ENCODE measurements around the gene PRORP. TPM values are rescaled to one million over a fixed set of nuclear protein-coding genes. Genes with fewer than 3 reads are reported as not detected.

The PRORP gene
- total and polyA plus RNA-seq, 9 of the 15 experiments (the other 6 are each of a cell fraction or from before 2014, with no cell fraction given) = 21.9 to 48.7 (median 36.5) TPM

GRCh38 chr14:35122696-35123387, 490 bp downstream of the PRORP start (continued):
- TF ChIP-seq, protein P1, sequence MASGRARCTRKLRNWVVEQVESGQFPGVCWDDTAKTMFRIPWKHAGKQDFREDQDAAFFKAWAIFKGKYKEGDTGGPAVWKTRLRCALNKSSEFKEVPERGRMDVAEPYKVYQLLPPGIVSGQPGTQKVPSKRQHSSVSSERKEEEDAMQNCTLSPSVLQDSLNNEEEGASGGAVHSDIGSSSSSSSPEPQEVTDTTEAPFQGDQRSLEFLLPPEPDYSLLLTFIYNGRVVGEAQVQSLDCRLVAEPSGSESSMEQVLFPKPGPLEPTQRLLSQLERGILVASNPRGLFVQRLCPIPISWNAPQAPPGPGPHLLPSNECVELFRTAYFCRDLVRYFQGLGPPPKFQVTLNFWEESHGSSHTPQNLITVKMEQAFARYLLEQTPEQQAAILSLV (tag; IDR thresholded peaks at IDR 0.05) = no peak
- TF ChIP-seq ZNF24 (IDR thresholded peaks at IDR 0.05) (no peak), PML (IDR thresholded peaks at IDR 0.05; ENCODE audit: low read length) (no peak), HLTF (IDR thresholded peaks at IDR 0.05) (no peak), NFRKB (IDR thresholded peaks at IDR 0.05; ENCODE audit: low read depth) (no peak), ZNF583 (CRISPR knock-in tag; IDR thresholded peaks at IDR 0.05) (no peak), SAP30 (IDR thresholded peaks at IDR 0.05; ENCODE audit: borderline replicate concordance, insufficient read depth, low read depth, low read length, poor library complexity, severe bottlenecking) (peak; percentile 53), L3MBTL2 (IDR thresholded peaks at IDR 0.05) (no peak), NUFIP1 (IDR thresholded peaks at IDR 0.05; ENCODE audit: partially characterized antibody) (no peak), CEBPB (tag; IDR thresholded peaks at IDR 0.05) (no peak), XRCC4 (IDR thresholded peaks at IDR 0.05; ENCODE audit: extremely low read depth, insufficient read depth, insufficient read length) (no peak), FOXJ3 (CRISPR knock-in tag; IDR thresholded peaks at IDR 0.05) (no peak), PHB (CRISPR knock-in tag; IDR thresholded peaks at IDR 0.05) (no peak), MEF2D (tag; conservative IDR thresholded peaks at IDR 0.05; ENCODE audit: low read depth) (no peak), SRSF9 (IDR thresholded peaks at IDR 0.05; ENCODE audit: borderline replicate concordance, low read depth, low read length) (no peak), PRMT5 (CRISPR knock-in tag; IDR thresholded peaks at IDR 0.05) (no peak), MGA (IDR thresholded peaks at IDR 0.05) (no peak), SMARCB1 (IDR thresholded peaks at IDR 0.05; ENCODE audit: insufficient read length, low read depth) (no peak), KAT8 (IDR thresholded peaks at IDR 0.05; ENCODE audit: low read depth) (no peak)
